ENCODE measurements around the gene RRP15. TPM values are rescaled to one million over a fixed set of nuclear protein-coding genes. Genes with fewer than 3 reads are reported as not detected.

The RRP15 gene
- total RNA-seq, 1 donor from 2014 or later: 20.3 TPM

- H3K36me3 Mint-ChIP-seq (ENCODE audit: unreplicated experiment): no peaks in the 10 kb centered on the region
- no peak for DNase-seq (ENCODE audit: extremely low spot score, unreplicated experiment)
- peaks cover 24% of the 10 kb centered on the region for H3K4me1 Mint-ChIP-seq (ENCODE audit: unreplicated experiment)
- no peak within 1 kb of the TSS for H3K4me3 Mint-ChIP-seq (ENCODE audit: unreplicated experiment)
- H3K27ac Mint-ChIP-seq (ENCODE audit: unreplicated experiment): no peak within 1 kb of the TSS
- peak; percentile 44 for TF ChIP-seq CTCF (IDR thresholded peaks at IDR 0.05)
- H3K9me3 Mint-ChIP-seq (ENCODE audit: unreplicated experiment): no peaks in the 10 kb centered on the region
- no peaks in the 10 kb centered on the region for H3K27me3 Mint-ChIP-seq (ENCODE audit: unreplicated experiment)
These were observed 60.0 kb downstream of the RRP15 start, which contains the start of gene TGFB2 for GRCh38 chr1:218344814-218345672. Gene TGFB2, plus strand, starts transcription at chr1:218345336. Its CDS starts 1,366 bp downstream, at chr1:218346702.

DNA sequence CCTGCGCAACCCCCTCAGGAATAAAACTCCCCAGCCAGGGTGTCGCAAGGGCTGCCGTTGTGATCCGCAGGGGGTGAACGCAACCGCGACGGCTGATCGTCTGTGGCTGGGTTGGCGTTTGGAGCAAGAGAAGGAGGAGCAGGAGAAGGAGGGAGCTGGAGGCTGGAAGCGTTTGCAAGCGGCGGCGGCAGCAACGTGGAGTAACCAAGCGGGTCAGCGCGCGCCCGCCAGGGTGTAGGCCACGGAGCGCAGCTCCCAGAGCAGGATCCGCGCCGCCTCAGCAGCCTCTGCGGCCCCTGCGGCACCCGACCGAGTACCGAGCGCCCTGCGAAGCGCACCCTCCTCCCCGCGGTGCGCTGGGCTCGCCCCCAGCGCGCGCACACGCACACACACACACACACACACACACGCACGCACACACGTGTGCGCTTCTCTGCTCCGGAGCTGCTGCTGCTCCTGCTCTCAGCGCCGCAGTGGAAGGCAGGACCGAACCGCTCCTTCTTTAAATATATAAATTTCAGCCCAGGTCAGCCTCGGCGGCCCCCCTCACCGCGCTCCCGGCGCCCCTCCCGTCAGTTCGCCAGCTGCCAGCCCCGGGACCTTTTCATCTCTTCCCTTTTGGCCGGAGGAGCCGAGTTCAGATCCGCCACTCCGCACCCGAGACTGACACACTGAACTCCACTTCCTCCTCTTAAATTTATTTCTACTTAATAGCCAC, 60.7 kb downstream of the RRP15 start:
- H3K9me3 Mint-ChIP-seq (ENCODE audit: unreplicated experiment): no peaks in the 10 kb centered on the region
- H3K27me3 Mint-ChIP-seq (ENCODE audit: unreplicated experiment): no peaks in the 10 kb centered on the region
- H3K27ac Mint-ChIP-seq (ENCODE audit: unreplicated experiment): no peak overlapping the region
- H3K4me3 Mint-ChIP-seq (ENCODE audit: unreplicated experiment): no peak overlapping the region
- H3K4me1 Mint-ChIP-seq (ENCODE audit: unreplicated experiment): peaks cover 26% of the 10 kb centered on the region
- peak; percentile 87 for DNase-seq (ENCODE audit: extremely low spot score, unreplicated experiment)
- no peaks in the 10 kb centered on the region for H3K36me3 Mint-ChIP-seq (ENCODE audit: unreplicated experiment)
- no peak for TF ChIP-seq CTCF (IDR thresholded peaks at IDR 0.05)

GRCh38 chr1:218346391-218347204, 61.5 kb downstream of the RRP15 start:
- H3K4me1 Mint-ChIP-seq (ENCODE audit: unreplicated experiment): peaks cover 30% of the 10 kb centered on the region
- DNase-seq (ENCODE audit: extremely low spot score, unreplicated experiment): no peak
- no peak overlapping the region for H3K27ac Mint-ChIP-seq (ENCODE audit: unreplicated experiment)
- no peaks in the 10 kb centered on the region for H3K27me3 Mint-ChIP-seq (ENCODE audit: unreplicated experiment)
- no peak overlapping the region for H3K4me3 Mint-ChIP-seq (ENCODE audit: unreplicated experiment)
- no peaks in the 10 kb centered on the region for H3K36me3 Mint-ChIP-seq (ENCODE audit: unreplicated experiment)
- H3K9me3 Mint-ChIP-seq (ENCODE audit: unreplicated experiment): no peaks in the 10 kb centered on the region
- TF ChIP-seq CTCF (IDR thresholded peaks at IDR 0.05): no peak

DNA sequence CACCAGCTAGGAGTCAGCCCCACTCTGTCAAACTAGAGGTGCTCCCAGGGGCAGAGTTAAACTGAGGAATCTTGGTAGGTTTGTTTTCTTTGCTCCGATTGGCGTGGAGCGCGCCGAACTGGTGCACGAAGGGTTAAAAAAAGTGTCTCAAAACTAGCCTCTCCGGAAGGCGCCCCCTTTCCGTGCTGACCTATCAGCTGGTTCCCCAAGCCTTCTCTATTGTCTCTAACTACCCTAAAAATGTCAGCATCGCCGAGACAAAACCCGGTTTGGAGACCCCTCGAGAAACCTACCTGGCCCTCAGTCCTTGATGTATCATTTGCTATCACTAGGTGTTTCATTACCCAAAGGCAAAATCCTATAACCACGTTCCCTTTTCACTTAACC, 62.2 kb downstream of the RRP15 start:
- Mint-ChIP-seq H3K27ac (ENCODE audit: unreplicated experiment) (no peak overlapping the region), H3K4me1 (ENCODE audit: unreplicated experiment) (peaks cover 36% of the 10 kb centered on the region), H3K4me3 (ENCODE audit: unreplicated experiment) (no peak overlapping the region), H3K36me3 (ENCODE audit: unreplicated experiment) (peaks cover 2% of the 10 kb centered on the region), H3K9me3 (ENCODE audit: unreplicated experiment) (no peaks in the 10 kb centered on the region), H3K27me3 (ENCODE audit: unreplicated experiment) (no peaks in the 10 kb centered on the region)
- no peak for TF ChIP-seq CTCF (IDR thresholded peaks at IDR 0.05)
- no peak for DNase-seq (ENCODE audit: extremely low spot score, unreplicated experiment)
